HCT116 (cell line): ENCODE measurements around the gene RNF212.

Source experiments
- CEBPB ChIP-seq: IDR thresholded peaks from 2 replicates; pipeline ENCODE4 v1.6.1; 2012; ENCODE audit warnings: low read depth
- CTCF ChIP-seq, 3 experiments: fragments of 200-600 bp in 1 of 3; sonication (generic) in 1 of 3; IDR thresholded peaks in 2 of 3; conservative IDR thresholded peaks in 1 of 3; 2 replicates each; pipeline ENCODE4 v1.5.1; 2012 to 2017; ENCODE audit warnings: low read depth in 2 of 3, low read length in 2 of 3, antibody characterized with exemption in 1 of 3, borderline replicate concordance in 1 of 3, control low read depth in 1 of 3, mild to moderate bottlenecking in 1 of 3, mixed read lengths in 1 of 3, mixed run types in 1 of 3, moderate library complexity in 1 of 3; ENCODE audit not compliant: insufficient read depth in 1 of 3
- SP1 ChIP-seq: IDR thresholded peaks from 2 replicates; pipeline ENCODE4 v1.6.1; 2012; ENCODE audit warnings: low read depth

GRCh38 chr4:1030031-1030430 is 83.3 kb downstream of the RNF212 start:
- TF ChIP-seq CEBPB: no peak
- TF ChIP-seq SP1: no peak
- TF ChIP-seq CTCF (IDR thresholded peaks at IDR 0.05 in 2 of 3, conservative IDR thresholded peaks at IDR 0.05 in 1 of 3; ENCODE audit: borderline replicate concordance in 1 of 3, insufficient read depth in 1 of 3, low read depth in 2 of 3, low read length in 2 of 3): no peak
